Measurements from ENCODE around the gene HYOU1.
A peak's percentile ranks its signal among the peaks of the same experiment; 100 is the strongest.

The HYOU1 gene

DNA sequence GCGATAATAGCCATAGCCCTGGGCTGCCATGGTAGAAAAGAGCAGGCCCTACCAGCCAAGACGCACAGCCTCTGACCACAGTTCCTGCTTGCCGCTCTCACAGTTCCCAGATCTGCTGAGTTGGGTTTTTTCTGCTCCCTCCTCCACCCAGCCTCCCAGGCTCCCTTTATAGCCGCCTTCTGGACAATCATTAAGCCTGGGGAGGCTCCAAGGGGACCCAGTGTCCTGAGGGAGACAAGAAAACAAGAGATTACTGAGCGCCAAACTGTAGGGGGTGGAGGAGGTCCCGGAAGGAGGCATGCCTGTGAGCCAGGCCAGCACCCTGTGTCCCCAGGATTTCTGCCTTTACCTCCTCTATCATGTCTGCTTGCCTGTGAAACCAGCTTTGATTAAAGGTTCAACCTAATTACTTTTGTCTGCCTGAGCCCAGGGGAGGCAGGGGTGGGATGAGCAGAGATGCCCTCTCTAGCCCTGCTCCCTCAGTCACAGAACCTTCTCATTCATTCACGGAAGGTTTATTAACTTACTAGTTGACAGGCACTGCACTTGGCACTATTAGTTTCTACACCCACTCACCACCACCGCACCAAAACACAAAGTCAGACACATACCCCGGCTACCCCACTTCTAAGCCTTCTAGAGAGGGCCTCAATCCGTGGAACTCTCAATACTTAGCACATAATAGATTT lies 27.5 kb downstream of the HYOU1 start:
- Histone ChIP-seq H3K36me3 (ENCODE audit: control insufficient read depth, insufficient read depth, low read length) (peaks cover 29% of the 10 kb centered on the region), H3K9me3 (ENCODE audit: control insufficient read depth, insufficient read depth, low read length) (no peaks in the 10 kb centered on the region), H3K4me1 (ENCODE audit: control insufficient read depth, insufficient read depth, low read length) (peaks cover 8% of the 10 kb centered on the region), H3K27me3 (ENCODE audit: control insufficient read depth, insufficient read depth, low read length) (no peaks in the 10 kb centered on the region), H3K4me3 (ENCODE audit: low read length) (peak overlapping the region; percentile 79; the same call in 1 of the 2 replicates), H3K27ac (ENCODE audit: low read length) (no peak overlapping the region)
- WGBS (ENCODE audit: insufficient coverage, insufficient read length): no CpG with 5 or more reads among the region's 10 CpGs
- DNase-seq (ENCODE audit: low read depth, low spot score): no peak

DNA sequence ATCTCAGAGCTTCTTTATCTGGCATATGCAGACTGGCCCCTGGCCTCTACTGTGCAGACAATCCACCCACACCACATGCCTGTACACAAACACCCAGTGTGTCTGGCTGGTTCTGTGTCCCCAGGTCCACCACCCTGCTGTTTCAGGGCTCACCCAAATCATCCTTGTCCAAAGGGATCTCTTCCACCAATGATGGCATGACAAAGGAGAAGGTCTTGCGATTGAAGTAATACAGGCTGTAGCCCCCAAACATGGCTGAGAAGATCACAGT lies 28.0 kb downstream of the HYOU1 start:
- Histone ChIP-seq H3K4me3 (ENCODE audit: low read length) (no peak overlapping the region), H3K27ac (ENCODE audit: low read length) (no peak overlapping the region), H3K36me3 (ENCODE audit: control insufficient read depth, insufficient read depth, low read length) (peaks cover 30% of the 10 kb centered on the region)

DNA sequence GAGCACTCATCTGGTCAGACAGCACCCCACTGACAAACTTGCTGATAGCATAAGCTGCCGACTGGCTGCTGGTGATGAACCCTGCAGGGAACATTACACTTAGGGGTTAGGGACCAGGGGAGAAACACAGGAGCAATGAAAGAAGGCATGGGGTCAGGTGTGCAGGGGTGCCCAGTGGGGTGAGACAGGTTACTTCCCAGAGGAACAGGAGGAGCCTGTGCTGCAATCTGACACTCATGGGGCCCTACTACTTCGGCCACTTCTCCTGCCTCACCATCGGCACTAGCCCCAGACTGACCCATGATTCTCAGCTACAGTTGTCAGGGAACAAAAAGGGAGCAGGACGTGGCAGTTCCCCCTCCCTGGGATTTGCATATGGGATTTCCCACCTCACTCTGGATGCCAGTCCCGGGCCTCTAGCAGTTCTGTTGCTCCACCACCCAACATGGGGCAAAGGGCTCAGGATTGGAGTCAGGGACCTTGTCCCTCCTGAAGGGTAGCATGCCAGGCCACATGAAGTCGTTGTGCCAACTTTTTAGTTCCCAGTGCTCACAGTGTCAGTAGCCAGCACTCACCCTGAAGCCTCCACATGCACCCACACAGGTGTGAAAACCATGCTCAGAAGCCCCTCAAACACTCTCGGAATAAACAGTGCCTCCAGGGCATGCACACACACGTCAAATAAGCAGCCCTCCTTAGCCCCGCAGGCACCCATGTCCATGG lies 28.5 kb downstream of the HYOU1 start:
- Histone ChIP-seq H3K27me3 (ENCODE audit: control insufficient read depth, insufficient read depth, low read length) (no peaks in the 10 kb centered on the region), H3K36me3 (ENCODE audit: control insufficient read depth, insufficient read depth, low read length) (peaks cover 34% of the 10 kb centered on the region), H3K4me1 (ENCODE audit: control insufficient read depth, insufficient read depth, low read length) (peaks cover 8% of the 10 kb centered on the region), H3K4me3 (ENCODE audit: low read length) (no peak overlapping the region), H3K27ac (ENCODE audit: low read length) (no peak overlapping the region), H3K9me3 (ENCODE audit: control insufficient read depth, insufficient read depth, low read length) (no peaks in the 10 kb centered on the region)
- WGBS (ENCODE audit: insufficient coverage, insufficient read length): no CpG with 5 or more reads among the region's 9 CpGs
- no peak for DNase-seq (ENCODE audit: low read depth, low spot score)

More for the DNA sequence above, 28.0 kb downstream of the HYOU1 start:
- Histone ChIP-seq H3K4me1 (ENCODE audit: control insufficient read depth, insufficient read depth, low read length) (peaks cover 8% of the 10 kb centered on the region), H3K9me3 (ENCODE audit: control insufficient read depth, insufficient read depth, low read length) (no peaks in the 10 kb centered on the region), H3K27me3 (ENCODE audit: control insufficient read depth, insufficient read depth, low read length) (no peaks in the 10 kb centered on the region)
- DNase-seq (ENCODE audit: low read depth, low spot score): no peak
- no CpG with 5 or more reads among the region's 1 CpG for WGBS (ENCODE audit: insufficient coverage, insufficient read length)

DNA sequence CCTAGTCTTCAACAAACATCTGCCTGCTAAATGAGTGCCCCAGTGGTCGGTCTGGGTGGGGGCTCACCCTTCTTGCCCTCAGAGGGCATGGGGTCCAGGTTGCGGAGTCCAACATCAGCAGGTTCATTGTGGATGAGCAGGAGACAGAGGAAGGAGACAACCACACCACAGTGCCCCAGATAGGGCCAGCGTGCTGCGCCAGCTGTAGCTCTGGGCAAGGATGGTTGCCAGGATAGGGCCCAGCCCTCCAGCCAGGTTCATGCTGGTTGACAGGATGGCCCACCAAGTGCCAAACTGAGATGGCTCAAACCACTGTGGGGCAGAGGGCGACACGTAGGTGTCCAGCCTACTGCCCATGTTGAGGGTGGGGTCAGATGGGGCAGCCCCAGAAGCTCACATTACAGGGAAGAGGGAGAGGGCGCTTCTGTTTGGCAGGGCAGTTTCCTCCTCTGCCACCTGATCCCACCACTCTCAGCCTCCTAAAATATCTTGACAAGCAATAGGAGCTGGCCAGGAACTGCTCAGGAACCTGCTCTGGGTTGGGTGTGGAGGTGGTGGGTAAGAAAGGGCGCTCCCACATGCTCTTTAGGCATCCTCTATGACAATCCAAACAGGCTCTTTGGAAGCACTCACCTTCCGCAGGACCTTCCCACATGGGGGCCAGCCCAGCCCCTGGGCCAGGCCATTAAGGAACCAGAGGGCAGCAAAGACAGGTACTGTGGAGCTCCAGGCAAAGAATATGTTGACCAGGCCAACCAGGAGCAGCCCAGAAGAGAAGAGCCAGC lies 29.3 kb downstream of the HYOU1 start:
- no CpG with 5 or more reads among the region's 9 CpGs for WGBS (ENCODE audit: insufficient coverage, insufficient read length)
- Histone ChIP-seq H3K27me3 (ENCODE audit: control insufficient read depth, insufficient read depth, low read length) (no peaks in the 10 kb centered on the region), H3K4me1 (ENCODE audit: control insufficient read depth, insufficient read depth, low read length) (peaks cover 8% of the 10 kb centered on the region), H3K4me3 (ENCODE audit: low read length) (no peak overlapping the region), H3K36me3 (ENCODE audit: control insufficient read depth, insufficient read depth, low read length) (peaks cover 37% of the 10 kb centered on the region), H3K9me3 (ENCODE audit: control insufficient read depth, insufficient read depth, low read length) (no peaks in the 10 kb centered on the region), H3K27ac (ENCODE audit: low read length) (no peak overlapping the region)
- DNase-seq (ENCODE audit: low read depth, low spot score): no peak

DNA sequence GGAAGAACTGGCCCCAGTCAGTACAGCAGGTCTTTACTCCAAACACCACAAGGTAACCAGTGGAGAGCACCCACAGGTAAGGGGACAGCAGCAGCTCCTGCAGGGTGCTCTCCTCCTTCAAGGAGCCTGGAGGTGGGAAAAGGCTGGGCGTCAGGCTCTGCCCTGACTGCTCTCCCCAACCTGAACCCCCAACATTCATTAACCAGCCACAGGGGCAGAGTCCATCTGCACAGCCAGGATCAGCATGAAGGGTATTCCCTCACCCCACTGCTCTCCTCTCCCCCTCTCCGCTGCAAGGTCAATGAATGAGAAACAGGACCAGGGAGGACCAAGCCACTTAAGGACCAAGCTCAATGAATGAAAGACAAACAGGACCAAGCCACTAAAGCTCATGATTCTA lies 30.0 kb downstream of the HYOU1 start:
- Histone ChIP-seq H3K36me3 (ENCODE audit: control insufficient read depth, insufficient read depth, low read length) (peaks cover 37% of the 10 kb centered on the region), H3K27ac (ENCODE audit: low read length) (no peak overlapping the region), H3K4me3 (ENCODE audit: low read length) (no peak overlapping the region), H3K9me3 (ENCODE audit: control insufficient read depth, insufficient read depth, low read length) (no peaks in the 10 kb centered on the region), H3K27me3 (ENCODE audit: control insufficient read depth, insufficient read depth, low read length) (no peaks in the 10 kb centered on the region), H3K4me1 (ENCODE audit: control insufficient read depth, insufficient read depth, low read length) (peaks cover 8% of the 10 kb centered on the region)
- no peak for DNase-seq (ENCODE audit: low read depth, low spot score)
- no CpG with 5 or more reads among the region's 2 CpGs for WGBS (ENCODE audit: insufficient coverage, insufficient read length)

GRCh38 chr11:119025978-119026766 lies 30.8 kb downstream of the HYOU1 start:
- H3K36me3 ChIP-seq (ENCODE audit: control insufficient read depth, insufficient read depth, low read length): peaks cover 37% of the 10 kb centered on the region
- H3K9me3 ChIP-seq (ENCODE audit: control insufficient read depth, insufficient read depth, low read length): no peaks in the 10 kb centered on the region
- H3K4me3 ChIP-seq (ENCODE audit: low read length): no peak overlapping the region
- no peak overlapping the region for H3K27ac ChIP-seq (ENCODE audit: low read length)
- no peak for DNase-seq (ENCODE audit: low read depth, low spot score)
- H3K27me3 ChIP-seq (ENCODE audit: control insufficient read depth, insufficient read depth, low read length): no peaks in the 10 kb centered on the region
- H3K4me1 ChIP-seq (ENCODE audit: control insufficient read depth, insufficient read depth, low read length): peaks cover 8% of the 10 kb centered on the region
- WGBS (ENCODE audit: insufficient coverage, insufficient read length): no CpG with 5 or more reads among the region's 16 CpGs

- DNase-seq (ENCODE audit: low read depth, low spot score): no peak
- H3K36me3 ChIP-seq (ENCODE audit: control insufficient read depth, insufficient read depth, low read length): peaks cover 37% of the 10 kb centered on the region
These were observed 31.5 kb downstream of the HYOU1 start for GRCh38 chr11:119025541-119025940.

DNA sequence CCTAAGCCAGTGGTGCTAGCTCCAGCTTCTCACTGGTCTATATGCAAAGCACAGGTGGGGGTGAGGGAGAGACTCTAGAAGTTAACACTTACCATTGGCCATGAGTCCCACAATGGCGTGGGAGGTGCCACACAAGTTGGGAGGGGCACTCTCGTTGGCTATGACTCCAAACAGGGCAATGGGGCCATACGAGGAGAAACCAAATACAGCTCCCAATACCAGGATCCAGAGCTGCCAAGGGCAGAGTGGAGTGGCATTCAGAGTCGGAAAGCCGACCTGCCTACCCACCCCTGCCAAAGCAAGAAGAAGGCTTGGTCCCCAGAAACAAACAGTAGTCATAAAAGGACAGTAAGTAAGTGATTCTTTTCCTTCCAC lies 31.9 kb downstream of the HYOU1 start:
- WGBS (ENCODE audit: insufficient coverage, insufficient read length): no CpG with 5 or more reads among the region's 5 CpGs
- H3K27me3 ChIP-seq (ENCODE audit: control insufficient read depth, insufficient read depth, low read length): no peaks in the 10 kb centered on the region
- no peak overlapping the region for H3K4me3 ChIP-seq (ENCODE audit: low read length)
- peaks cover 8% of the 10 kb centered on the region for H3K4me1 ChIP-seq (ENCODE audit: control insufficient read depth, insufficient read depth, low read length)
- H3K36me3 ChIP-seq (ENCODE audit: control insufficient read depth, insufficient read depth, low read length): peaks cover 37% of the 10 kb centered on the region
- no peak overlapping the region for H3K27ac ChIP-seq (ENCODE audit: low read length)
- DNase-seq (ENCODE audit: low read depth, low spot score): no peak
- no peaks in the 10 kb centered on the region for H3K9me3 ChIP-seq (ENCODE audit: control insufficient read depth, insufficient read depth, low read length)

More at GRCh38 chr11:119025541-119025940, 31.5 kb downstream of the HYOU1 start:
- Histone ChIP-seq H3K27me3 (ENCODE audit: control insufficient read depth, insufficient read depth, low read length) (no peaks in the 10 kb centered on the region), H3K27ac (ENCODE audit: low read length) (no peak overlapping the region), H3K4me1 (ENCODE audit: control insufficient read depth, insufficient read depth, low read length) (peaks cover 8% of the 10 kb centered on the region), H3K4me3 (ENCODE audit: low read length) (no peak overlapping the region), H3K9me3 (ENCODE audit: control insufficient read depth, insufficient read depth, low read length) (no peaks in the 10 kb centered on the region)
- WGBS (ENCODE audit: insufficient coverage, insufficient read length): no CpG with 5 or more reads among the region's 5 CpGs

DNA sequence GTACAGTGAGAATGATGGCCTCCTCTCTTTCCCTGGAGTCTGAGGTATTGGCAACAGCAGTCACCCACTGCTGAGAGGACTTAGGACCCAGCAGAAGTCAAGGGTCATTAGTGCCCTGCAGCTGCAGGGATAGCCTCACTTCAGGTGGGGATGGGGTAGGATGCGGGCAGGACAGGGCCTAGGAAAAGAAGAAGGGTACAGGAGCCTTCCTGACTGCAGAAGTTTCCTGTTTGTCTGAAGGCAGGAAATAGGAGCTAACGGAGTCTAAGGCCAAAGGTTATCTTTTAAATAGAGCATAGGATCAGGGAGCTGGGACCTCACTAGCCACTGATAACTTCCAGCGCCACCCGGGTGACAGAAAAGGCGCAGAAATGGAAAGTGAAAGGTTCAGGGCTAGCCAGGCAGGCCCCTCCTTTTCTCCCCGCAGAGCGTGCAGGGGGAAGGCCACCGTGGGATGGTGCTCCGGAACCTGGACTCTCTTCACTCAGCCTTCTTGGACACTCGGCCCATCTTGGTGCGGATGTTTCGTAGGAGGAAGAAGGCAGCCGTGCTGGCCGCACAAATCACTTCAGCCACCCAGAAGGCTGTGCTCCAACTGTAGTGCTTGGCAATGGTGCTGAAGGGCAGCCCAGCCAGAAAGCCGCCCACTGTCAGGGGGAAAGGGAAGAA lies 32.4 kb downstream of the HYOU1 start:
- no peak for DNase-seq (ENCODE audit: low read depth, low spot score)
- Histone ChIP-seq H3K36me3 (ENCODE audit: control insufficient read depth, insufficient read depth, low read length) (peaks cover 37% of the 10 kb centered on the region), H3K4me1 (ENCODE audit: control insufficient read depth, insufficient read depth, low read length) (peaks cover 7% of the 10 kb centered on the region), H3K27ac (ENCODE audit: low read length) (no peak overlapping the region), H3K27me3 (ENCODE audit: control insufficient read depth, insufficient read depth, low read length) (no peaks in the 10 kb centered on the region), H3K9me3 (ENCODE audit: control insufficient read depth, insufficient read depth, low read length) (no peaks in the 10 kb centered on the region), H3K4me3 (ENCODE audit: low read length) (no peak overlapping the region)
- WGBS (ENCODE audit: insufficient coverage, insufficient read length): no CpG with 5 or more reads among the region's 15 CpGs

GRCh38 chr11:119023741-119024140 lies 33.3 kb downstream of the HYOU1 start:
- Histone ChIP-seq H3K4me3 (ENCODE audit: low read length) (no peak overlapping the region), H3K27me3 (ENCODE audit: control insufficient read depth, insufficient read depth, low read length) (no peaks in the 10 kb centered on the region), H3K4me1 (ENCODE audit: control insufficient read depth, insufficient read depth, low read length) (peaks cover 3% of the 10 kb centered on the region; the same call in 1 of the 2 replicates), H3K36me3 (ENCODE audit: control insufficient read depth, insufficient read depth, low read length) (peaks cover 37% of the 10 kb centered on the region), H3K9me3 (ENCODE audit: control insufficient read depth, insufficient read depth, low read length) (no peaks in the 10 kb centered on the region), H3K27ac (ENCODE audit: low read length) (no peak overlapping the region)
- no peak for DNase-seq (ENCODE audit: low read depth, low spot score)
